A673 (cell line): ENCODE measurements around the gene TANC1. TPM values are rescaled to one million over a fixed set of nuclear protein-coding genes. Genes with fewer than 3 reads are reported as not detected.

ENCODE experiments used
- BruUV-seq: library from RNA; stranded (reverse); fragments of 400-500 nt; replicated peaks from 2 replicates; lab custom pipeline; 2021; lab: Mats Ljungman, UMichigan
- CTCF ChIA-PET: fragments of 300-600 bp; sonication (Branson Sonifier 250); formaldehyde crosslinking; loops from one replicate; lab custom pipeline; 2022; ENCODE audit warnings: antibody characterized with exemption; lab: Charles Lee
- POLR2A ChIA-PET: fragments of 300-600 bp; sonication (Branson Sonifier 250); formaldehyde crosslinking; loops from one replicate; lab custom pipeline; 2022; ENCODE audit warnings: antibody characterized with exemption; ENCODE audit not compliant: low non-redundant PET; lab: Charles Lee
- DNase-seq: peaks from one replicate; pipeline ENCODE4 v3.0.0-alpha.2; 2015; ENCODE audit warnings: low spot score
- H3K27ac ChIP-seq: fragments of 200-600 bp; sonication (generic); 2 replicates; pipeline ENCODE4 v1.5.1; 2016; ENCODE audit warnings: mixed run types, low read depth, mild to moderate bottlenecking, mixed read lengths, antibody characterized with exemption, low read length; ENCODE audit not compliant: poor library complexity, severe bottlenecking
- H3K27me3 ChIP-seq: fragments of 200-600 bp; sonication (generic); replicated peaks from 2 replicates; pipeline ENCODE4 v1.6.1; 2017; ENCODE audit warnings: mixed run types, low read depth, mild to moderate bottlenecking, mixed read lengths, antibody characterized with exemption, low read length; ENCODE audit not compliant: insufficient read depth, poor library complexity
- H3K36me3 ChIP-seq: fragments of 200-600 bp; sonication (generic); 2 replicates; pipeline ENCODE4 v1.6.1; 2016; ENCODE audit warnings: mixed run types, mild to moderate bottlenecking, mixed read lengths, antibody characterized with exemption, low read length; ENCODE audit not compliant: insufficient read depth, poor library complexity, severe bottlenecking
- H3K4me1 ChIP-seq: fragments of 200-600 bp; sonication (generic); 2 replicates; pipeline ENCODE4 v1.6.1; 2017; ENCODE audit warnings: mixed run types, mild to moderate bottlenecking, mixed read lengths, antibody characterized with exemption, low read length; ENCODE audit not compliant: insufficient read depth, poor library complexity, severe bottlenecking
- H3K4me3 ChIP-seq: fragments of 200-600 bp; sonication (generic); 2 replicates; pipeline ENCODE4 v1.5.1; 2016; ENCODE audit warnings: low read depth, mixed run types, mild to moderate bottlenecking, mixed read lengths, low read length; ENCODE audit not compliant: poor library complexity, severe bottlenecking
- H3K9me3 ChIP-seq: fragments of 200-600 bp; sonication (generic); 2 replicates; pipeline ENCODE4 v1.6.1; 2016; ENCODE audit warnings: mixed run types, low read depth, mild to moderate bottlenecking, mixed read lengths, antibody characterized with exemption, low read length; ENCODE audit not compliant: poor library complexity, severe bottlenecking
- CTCF ChIP-seq: fragments of 300-800, 200-600 bp; sonication (generic); conservative IDR thresholded peaks from 2 replicates; pipeline ENCODE4 v1.5.1; 2017; ENCODE audit warnings: low read depth, mild to moderate bottlenecking, antibody characterized with exemption, low read length, moderate library complexity, mixed read lengths
- EZH2 ChIP-seq: fragments of 200-600 bp; sonication (generic); IDR thresholded peaks from 2 replicates; pipeline ENCODE4 v1.6.1; 2017; ENCODE audit warnings: borderline replicate concordance, low read depth, mild to moderate bottlenecking, mixed read lengths, antibody characterized with exemption, low read length; ENCODE audit not compliant: poor library complexity, severe bottlenecking
- intact Hi-C: fragments of 100-400 bp; cut with micrococcal nuclease; formaldehyde crosslinking; loops from one replicate; pipeline ENCODE4 v1.10.0; 2022; ENCODE audit not compliant: unreplicated experiment
- total RNA-seq: library from RNA; stranded (reverse); gene quantifications from 2 replicates; pipeline ENCODE4 v1.2.3, GENCODE V29; 2021

Gene TANC1
- total RNA-seq, 1 experiment from 2014 or later, result 9.0 TPM

- Histone ChIP-seq H3K36me3 (no peaks in the 10 kb centered on the region), H3K27me3 (no peaks in the 10 kb centered on the region), H3K4me1 (peaks cover 12% of the 10 kb centered on the region), H3K4me3 (no peak overlapping the region), H3K27ac (no peak overlapping the region), H3K9me3 (no peaks in the 10 kb centered on the region)
- BruUV-seq, result no TSS peak
- POLR2A ChIA-PET, result no interaction called here
- CTCF ChIA-PET, result no interaction called here
- intact Hi-C loops, result no loop called here
- TF ChIP-seq EZH2 (no peak), CTCF (no peak)
- DNase-seq, result no peak
These were observed 255.8 kb downstream of the TANC1 start for GRCh38 chr2:159224061-159224813.

- peaks cover 12% of the 10 kb centered on the region for H3K4me1 ChIP-seq
- no peak overlapping the region for H3K4me3 ChIP-seq
- no peaks in the 10 kb centered on the region for H3K36me3 ChIP-seq
- POLR2A ChIA-PET, result no interaction called here
- intact Hi-C loops, result no loop called here
- H3K9me3 ChIP-seq, result no peaks in the 10 kb centered on the region
- H3K27me3 ChIP-seq, result no peaks in the 10 kb centered on the region
- CTCF ChIA-PET, result no interaction called here
- no peak for DNase-seq
- no TSS peak for BruUV-seq
- no peak for TF ChIP-seq CTCF
- no peak for TF ChIP-seq EZH2
- H3K27ac ChIP-seq, result no peak overlapping the region
These were observed 256.9 kb downstream of the TANC1 start for GRCh38 chr2:159225025-159226016.

GRCh38 chr2:159226059-159226461, 257.6 kb downstream of the TANC1 start:
- BruUV-seq, result no TSS peak
- ChIA-PET POLR2A (no interaction called here), CTCF (no interaction called here)
- no peaks in the 10 kb centered on the region for H3K27me3 ChIP-seq
- no peaks in the 10 kb centered on the region for H3K9me3 ChIP-seq
- H3K27ac ChIP-seq, result no peak overlapping the region
- H3K4me3 ChIP-seq, result no peak overlapping the region
- intact Hi-C loops, result no loop called here
- H3K4me1 ChIP-seq, result peaks cover 12% of the 10 kb centered on the region
- no peak for TF ChIP-seq CTCF
- no peak for TF ChIP-seq EZH2
- no peak for DNase-seq
- no peaks in the 10 kb centered on the region for H3K36me3 ChIP-seq
